ENCODE results near the gene ELMOD3.

Gene ELMOD3

GRCh38 chr2:85422072-85422457 is 67.5 kb downstream of the ELMOD3 start (continued):
- TF ChIP-seq CTCF (tag by site-specific recombination; IDR thresholded peaks at IDR 0.05): no peak
- no peak for TF ChIP-seq BCL11B (tag by site-specific recombination; IDR thresholded peaks at IDR 0.05; ENCODE audit: low read depth)
- no peak for TF ChIP-seq RBAK (tag by site-specific recombination; IDR thresholded peaks at IDR 0.05)
- TF ChIP-seq ZFHX2 (tag by site-specific recombination; conservative IDR thresholded peaks at IDR 0.05): no peak
- TF ChIP-seq ZSCAN18 (tag by site-specific recombination; IDR thresholded peaks at IDR 0.05): no peak
- TF ChIP-seq ZNF311 (tag by site-specific recombination; IDR thresholded peaks at IDR 0.05; ENCODE audit: borderline replicate concordance): no peak

- no peaks in the 10 kb centered on the region for H3K36me3 ChIP-seq (ENCODE audit: control insufficient read depth in 2 of 2, insufficient read depth in 1 of 2, low read length in 2 of 2)
- H3K4me3 ChIP-seq (ENCODE audit: low read depth, low read length): no peak overlapping the region
- no peaks in the 10 kb centered on the region for H3K4me1 ChIP-seq (ENCODE audit: control insufficient read depth, insufficient read depth, low read length)
- CTCF ChIA-PET: interaction anchor here (0.6 to 2.4 kb wide), 5 partner anchors 114 to 130 kb away, joined by 3 to 10 read pairs (median 3); partner anchors contain the start of gene MAT2A
- POLR2A ChIA-PET: interaction anchor here (0.9 kb wide), 1 partner anchor 123 kb away, joined by 3 read pairs; no protein-coding TSS in a partner anchor
- TF ChIP-seq ZNF585B (tag by site-specific recombination; IDR thresholded peaks at IDR 0.05) (no peak), ZNF701 (tag by site-specific recombination; IDR thresholded peaks at IDR 0.05) (no peak), ZNF416 (tag by site-specific recombination; IDR thresholded peaks at IDR 0.05) (no peak), ZNF555 (tag by site-specific recombination; conservative IDR thresholded peaks at IDR 0.05) (no peak), HIC1 (tag by site-specific recombination; IDR thresholded peaks at IDR 0.05) (no peak), ZNF24 (tag by site-specific recombination; IDR thresholded peaks at IDR 0.05) (no peak), GLIS1 (tag by site-specific recombination; IDR thresholded peaks at IDR 0.05) (no peak), ZSCAN4 (tag by site-specific recombination; IDR thresholded peaks at IDR 0.05) (no peak), ZNF658 (tag by site-specific recombination; IDR thresholded peaks at IDR 0.05) (no peak), ZNF513 (tag by site-specific recombination; IDR thresholded peaks at IDR 0.05) (no peak), ZNF76 (tag by site-specific recombination; IDR thresholded peaks at IDR 0.05; ENCODE audit: borderline replicate concordance, low read depth) (no peak), TCF7L2 (IDR thresholded peaks at IDR 0.05; ENCODE audit: borderline replicate concordance, low read depth, low read length) (no peak), ZNF148 (tag by site-specific recombination; IDR thresholded peaks at IDR 0.05; ENCODE audit: borderline replicate concordance) (no peak), ZNF529 (tag by site-specific recombination; IDR thresholded peaks at IDR 0.05; ENCODE audit: insufficient replicate concordance) (no peak), CTCF (tag by site-specific recombination; IDR thresholded peaks at IDR 0.05) (no peak), ZNF560 (tag by site-specific recombination; IDR thresholded peaks at IDR 0.05; ENCODE audit: borderline replicate concordance) (no peak)
- H3K27ac ChIP-seq (ENCODE audit: extremely low read depth, low read depth, low read length): no peak overlapping the region
- H3K9me3 ChIP-seq (ENCODE audit: control insufficient read depth, insufficient read depth, low read depth, low read length): no peaks in the 10 kb centered on the region
Observed at GRCh38 chr2:85423525-85423924, 69.0 kb downstream of the ELMOD3 start.

Measured in HEK293 (cell line).